MM.1S (cell line): ENCODE results near the gene GPR75.

Source experiments
- EZH2 ChIP-seq: fragments of 300-600 bp; sonication (generic); optimal IDR thresholded peaks from 2 replicates; pipeline ENCODE3; 2017; ENCODE audit warnings: low read depth, mild to moderate bottlenecking, antibody characterized with exemption, low read length, mixed read lengths
- EZH2phosphoT487 ChIP-seq: fragments of 300-600 bp; sonication (generic); IDR thresholded peaks from 2 replicates; pipeline ENCODE4 v1.6.1; 2018; ENCODE audit warnings: antibody characterized with exemption, low read length
- TF ChIP-seq, protein P1 (sequence below): fragments of 300-600 bp; sonication (generic); IDR thresholded peaks from 2 replicates; pipeline ENCODE4 v1.5.1; 2016; ENCODE audit warnings: antibody characterized with exemption, low read length, mixed read lengths

- TF ChIP-seq, protein P1, sequence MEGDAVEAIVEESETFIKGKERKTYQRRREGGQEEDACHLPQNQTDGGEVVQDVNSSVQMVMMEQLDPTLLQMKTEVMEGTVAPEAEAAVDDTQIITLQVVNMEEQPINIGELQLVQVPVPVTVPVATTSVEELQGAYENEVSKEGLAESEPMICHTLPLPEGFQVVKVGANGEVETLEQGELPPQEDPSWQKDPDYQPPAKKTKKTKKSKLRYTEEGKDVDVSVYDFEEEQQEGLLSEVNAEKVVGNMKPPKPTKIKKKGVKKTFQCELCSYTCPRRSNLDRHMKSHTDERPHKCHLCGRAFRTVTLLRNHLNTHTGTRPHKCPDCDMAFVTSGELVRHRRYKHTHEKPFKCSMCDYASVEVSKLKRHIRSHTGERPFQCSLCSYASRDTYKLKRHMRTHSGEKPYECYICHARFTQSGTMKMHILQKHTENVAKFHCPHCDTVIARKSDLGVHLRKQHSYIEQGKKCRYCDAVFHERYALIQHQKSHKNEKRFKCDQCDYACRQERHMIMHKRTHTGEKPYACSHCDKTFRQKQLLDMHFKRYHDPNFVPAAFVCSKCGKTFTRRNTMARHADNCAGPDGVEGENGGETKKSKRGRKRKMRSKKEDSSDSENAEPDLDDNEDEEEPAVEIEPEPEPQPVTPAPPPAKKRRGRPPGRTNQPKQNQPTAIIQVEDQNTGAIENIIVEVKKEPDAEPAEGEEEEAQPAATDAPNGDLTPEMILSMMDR: no peak
- TF ChIP-seq EZH2 (no peak), EZH2phosphoT487 (no peak)
These were observed at the start of gene GPR75 for GRCh38 chr2:53859206-53860181.
